ENCODE measurements around the gene FRMD5. TPM values are rescaled to one million over a fixed set of nuclear protein-coding genes. Genes with fewer than 3 reads are reported as not detected.

Gene FRMD5
- total RNA-seq, 1 donor from 2014 or later, result 0.49 TPM

DNA sequence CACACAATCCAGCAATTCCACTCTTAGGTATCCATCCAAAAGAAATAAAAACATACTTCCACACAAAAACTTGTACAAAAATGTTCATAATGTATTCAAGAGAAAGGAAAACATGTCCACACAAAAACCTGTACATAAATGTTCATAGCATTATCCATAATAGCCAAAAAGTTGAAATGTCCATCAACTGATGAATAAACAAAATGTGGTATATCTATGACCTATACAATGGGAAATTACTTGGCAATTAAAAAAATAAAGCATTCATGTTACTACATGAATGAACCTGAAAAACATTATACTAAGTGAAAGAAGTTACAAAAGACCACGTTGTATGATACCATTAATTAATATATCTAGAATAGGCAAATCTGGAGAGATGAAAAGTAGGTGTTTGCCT lies 17.9 kb downstream of the FRMD5 start:
- no peak for TF ChIP-seq POLR2AphosphoS5 (IDR thresholded peaks at IDR 0.05; ENCODE audit: insufficient read depth in 1 of 2, low read depth in 1 of 2)
- no peak for TF ChIP-seq POLR2A (IDR thresholded peaks at IDR 0.05)
- H3K4me3 ChIP-seq, result no peak overlapping the region
- no peaks in the 10 kb centered on the region for H3K4me1 ChIP-seq
- no peak for DNase-seq (ENCODE audit: extremely low spot score in 2 of 2)
- H3K9me3 ChIP-seq, result no peaks in the 10 kb centered on the region
- intact Hi-C loops (cut with DNase I), result no loop called here
- H3K27ac ChIP-seq, result no peak overlapping the region
- no peaks in the 10 kb centered on the region for H3K36me3 ChIP-seq
- H3K27me3 ChIP-seq, result no peaks in the 10 kb centered on the region

- no peak for DNase-seq (ENCODE audit: extremely low spot score in 2 of 2)
- H3K27ac ChIP-seq, result no peak overlapping the region
- no peaks in the 10 kb centered on the region for H3K27me3 ChIP-seq
- intact Hi-C loops (cut with DNase I), result no loop called here
- H3K4me3 ChIP-seq, result no peak overlapping the region
- no peak for TF ChIP-seq POLR2AphosphoS5 (IDR thresholded peaks at IDR 0.05; ENCODE audit: insufficient read depth in 1 of 2, low read depth in 1 of 2)
- no peak for TF ChIP-seq POLR2A (IDR thresholded peaks at IDR 0.05)
- no peak for TF ChIP-seq CTCF (IDR thresholded peaks at IDR 0.05)
- no peaks in the 10 kb centered on the region for H3K36me3 ChIP-seq
- no peaks in the 10 kb centered on the region for H3K9me3 ChIP-seq
- H3K4me1 ChIP-seq, result no peaks in the 10 kb centered on the region
Measured at GRCh38 chr15:44173813-44174212, 21.3 kb downstream of the FRMD5 start.

DNA sequence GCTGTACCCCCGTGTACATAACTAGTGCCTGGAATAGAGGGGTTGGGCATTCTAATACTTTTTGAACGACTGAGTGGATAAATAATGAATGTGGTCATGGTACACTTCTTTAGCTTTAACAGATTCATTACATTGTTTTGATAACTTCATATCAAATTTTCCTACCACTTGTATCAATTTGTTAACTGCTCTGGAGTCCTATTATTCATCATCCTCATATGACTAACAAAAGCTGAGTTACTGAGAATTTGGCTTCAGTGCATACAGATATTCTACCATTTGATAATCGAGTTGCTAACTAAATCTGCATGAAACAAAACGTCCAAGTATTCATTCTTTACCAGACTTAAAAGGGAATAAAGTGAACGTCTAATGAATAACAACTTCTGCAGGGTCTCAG lies 31.7 kb downstream of the FRMD5 start:
- Histone ChIP-seq H3K4me1 (no peaks in the 10 kb centered on the region), H3K9me3 (no peaks in the 10 kb centered on the region), H3K27me3 (no peaks in the 10 kb centered on the region), H3K36me3 (no peaks in the 10 kb centered on the region), H3K4me3 (no peak overlapping the region), H3K27ac (no peak overlapping the region)
- no peak for DNase-seq (ENCODE audit: extremely low spot score in 2 of 2)
- TF ChIP-seq CTCF (IDR thresholded peaks at IDR 0.05), result no peak
- no peak for TF ChIP-seq POLR2A (IDR thresholded peaks at IDR 0.05)
- TF ChIP-seq POLR2AphosphoS5 (IDR thresholded peaks at IDR 0.05; ENCODE audit: insufficient read depth in 1 of 2, low read depth in 1 of 2), result no peak
- intact Hi-C loops (cut with DNase I), result no loop called here

GRCh38 chr15:44160796-44161195 lies 34.3 kb downstream of the FRMD5 start:
- TF ChIP-seq POLR2AphosphoS5 (IDR thresholded peaks at IDR 0.05; ENCODE audit: insufficient read depth in 1 of 2, low read depth in 1 of 2), result no peak
- TF ChIP-seq POLR2A (IDR thresholded peaks at IDR 0.05), result no peak
- TF ChIP-seq CTCF (IDR thresholded peaks at IDR 0.05), result no peak
- no peaks in the 10 kb centered on the region for H3K9me3 ChIP-seq
- intact Hi-C loops (cut with DNase I), result no loop called here
- H3K36me3 ChIP-seq, result no peaks in the 10 kb centered on the region
- no peak overlapping the region for H3K4me3 ChIP-seq
- no peaks in the 10 kb centered on the region for H3K27me3 ChIP-seq
- H3K4me1 ChIP-seq, result no peaks in the 10 kb centered on the region
- no peak for DNase-seq (ENCODE audit: extremely low spot score in 2 of 2)
- no peak overlapping the region for H3K27ac ChIP-seq

- no peak overlapping the region for H3K4me3 ChIP-seq
Measured at GRCh38 chr15:44159492-44159891, 35.6 kb downstream of the FRMD5 start.

More at GRCh38 chr15:44159492-44159891, 35.6 kb downstream of the FRMD5 start:
- H3K4me1 ChIP-seq, result no peaks in the 10 kb centered on the region
- TF ChIP-seq CTCF (IDR thresholded peaks at IDR 0.05) (no peak), POLR2A (IDR thresholded peaks at IDR 0.05) (no peak), POLR2AphosphoS5 (IDR thresholded peaks at IDR 0.05; ENCODE audit: insufficient read depth in 1 of 2, low read depth in 1 of 2) (no peak)
- no peak overlapping the region for H3K27ac ChIP-seq
- no peaks in the 10 kb centered on the region for H3K36me3 ChIP-seq
- intact Hi-C loops (cut with DNase I), result no loop called here
- no peaks in the 10 kb centered on the region for H3K9me3 ChIP-seq
- no peak for DNase-seq (ENCODE audit: extremely low spot score in 2 of 2)
- no peaks in the 10 kb centered on the region for H3K27me3 ChIP-seq
